HG02981 (cell line): ENCODE data around the gene AR.

Experiments used
- ATAC-seq: cut with Tn5 transposase; IDR thresholded peaks from one replicate; pipeline ENCODE4 v1.9.1; 2021; ENCODE audit warnings: mild to moderate bottlenecking, moderate library complexity; ENCODE audit not compliant: unreplicated experiment

The AR gene

GRCh38 chrX:67724359-67725110 is 180.7 kb downstream of the AR start:
- no peak for ATAC-seq

- ATAC-seq: no peak
Observed at GRCh38 chrX:67725471-67725870, 181.7 kb downstream of the AR start.

- no peak for ATAC-seq
Observed at GRCh38 chrX:67726018-67726417, 182.2 kb downstream of the AR start.

GRCh38 chrX:67727576-67727975 is 183.8 kb downstream of the AR start:
- ATAC-seq: no peak

- no peak for ATAC-seq
Observed at GRCh38 chrX:67730296-67730695, 186.5 kb downstream of the AR start.

- ATAC-seq: no peak
Observed at GRCh38 chrX:67731061-67731460, 187.2 kb downstream of the AR start.

- no peak for ATAC-seq
Observed at GRCh38 chrX:67732864-67733263, 189.0 kb downstream of the AR start.

DNA sequence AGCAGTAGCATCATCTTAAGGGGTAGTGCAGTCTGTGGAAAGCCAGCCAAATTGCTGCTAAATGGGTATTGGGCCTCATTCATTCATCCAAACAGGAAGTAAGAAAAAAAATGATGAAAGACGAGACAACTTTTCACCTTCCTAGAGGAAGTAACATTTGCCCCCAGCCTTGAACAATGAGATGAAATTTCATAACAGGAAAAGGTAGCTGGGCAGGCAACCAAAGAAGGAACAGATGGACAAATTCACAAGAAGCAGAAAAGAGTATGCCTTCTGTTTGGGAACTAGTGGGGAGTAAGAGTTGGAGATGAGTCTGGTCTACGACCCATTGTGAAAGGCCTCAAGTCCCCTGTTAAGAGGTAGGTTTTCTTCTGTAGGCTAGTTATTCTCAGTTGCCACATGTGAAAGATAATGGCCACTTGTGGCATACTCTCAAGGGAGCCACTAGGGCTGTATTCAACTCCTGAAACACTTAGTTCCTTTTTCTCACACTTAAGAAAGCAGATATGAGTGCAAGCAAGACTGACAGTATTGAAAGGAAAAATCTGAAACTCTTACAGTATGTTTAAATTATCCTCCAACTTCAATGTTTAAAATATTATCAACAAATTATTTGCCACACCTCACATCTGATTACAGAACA is 190.4 kb downstream of the AR start:
- ATAC-seq: no peak

- ATAC-seq: no peak
Observed at GRCh38 chrX:67749536-67749935, 205.7 kb downstream of the AR start.

DNA sequence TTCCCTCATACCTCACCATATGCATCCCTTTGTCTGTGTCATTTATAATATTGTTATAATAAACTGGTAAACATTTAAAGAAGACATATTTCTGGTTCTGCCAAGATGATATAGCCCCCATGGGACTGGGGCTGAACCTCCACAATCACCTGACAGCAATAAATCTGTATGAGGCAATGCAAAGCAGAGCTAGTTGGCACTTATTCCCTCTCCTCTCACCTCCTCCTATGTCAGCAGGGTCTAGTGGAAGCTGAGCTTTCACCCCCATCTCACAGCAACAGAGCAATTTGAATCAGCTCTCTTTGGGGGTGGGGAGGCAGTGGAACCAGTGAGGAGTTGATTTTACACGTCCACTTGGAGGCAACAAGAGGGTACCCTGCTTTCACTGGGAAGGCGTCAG is 206.9 kb downstream of the AR start:
- ATAC-seq: no peak

GRCh38 chrX:67759018-67759417 is 215.2 kb downstream of the AR start:
- ATAC-seq: no peak

DNA sequence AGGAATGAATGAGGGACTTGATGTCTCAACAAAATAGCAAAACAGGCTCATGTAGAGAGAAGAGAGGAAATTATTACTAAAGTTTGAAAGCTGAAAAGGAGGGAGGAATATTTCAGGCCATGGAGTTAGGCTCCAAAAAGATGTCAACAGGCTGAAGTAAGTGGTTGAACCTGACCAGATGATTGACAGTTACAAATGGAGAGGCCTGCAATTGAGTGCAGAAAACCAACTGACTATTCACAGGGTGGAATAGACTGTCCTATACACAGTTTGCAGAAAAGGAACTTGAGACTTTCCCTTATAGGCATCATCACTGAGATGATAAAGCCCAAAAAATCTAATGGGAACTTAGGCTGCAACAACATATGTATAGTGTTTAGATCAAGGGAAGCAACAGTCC is 233.3 kb downstream of the AR start:
- ATAC-seq: no peak

DNA sequence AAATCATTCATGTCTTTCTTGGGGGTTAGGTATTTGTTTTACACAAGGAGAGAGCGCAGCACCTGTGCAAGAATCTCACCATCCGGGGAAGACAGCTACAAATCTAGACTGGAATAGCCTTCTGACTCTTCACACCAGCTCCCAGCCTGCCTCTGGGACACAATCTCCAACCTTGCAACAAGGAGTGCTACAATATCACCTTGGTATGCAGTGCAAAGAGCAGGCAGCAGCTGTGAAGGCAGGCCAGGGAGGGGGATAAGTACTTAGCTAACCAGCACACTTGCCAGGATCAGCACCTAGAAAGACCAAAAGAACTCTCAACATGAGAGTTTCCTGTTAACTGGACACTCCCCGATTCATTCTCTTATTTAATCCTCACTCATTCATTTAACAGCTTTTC is 235.3 kb downstream of the AR start:
- no peak for ATAC-seq
